Effector memory CD8-positive, alpha-beta T cell (primary cell): ENCODE results near the gene COL1A1.

Source experiments
- ATAC-seq: fragments of 150-1000 bp; cut with Tn5 transposase; replicated peaks from 2 replicates; pipeline ENCODE4 v1.10.0; 2021; ENCODE audit warnings: mild to moderate bottlenecking, moderate library complexity
- DNase-seq, 3 experiments: peaks; one replicate each; pipeline ENCODE4 v3.0.0; 2021
- H3K27ac Mint-ChIP-seq, 2 donors: one replicate each; pipeline ENCODE4 v1.8.0; 2022; ENCODE audit warnings: mild to moderate bottlenecking in 2 of 2, mixed read lengths in 2 of 2, moderate library complexity in 2 of 2
- H3K27me3 Mint-ChIP-seq, 2 donors: one replicate each; pipeline ENCODE4 v1.8.0; 2022; ENCODE audit warnings: mixed read lengths in 2 of 2
- H3K36me3 Mint-ChIP-seq: one replicate; pipeline ENCODE4 v1.8.0; 2022; ENCODE audit warnings: mild to moderate bottlenecking, moderate library complexity, mixed read lengths; ENCODE audit not compliant: insufficient read depth
- H3K4me1 Mint-ChIP-seq, 2 donors: one replicate each; pipeline ENCODE4 v1.8.0; 2022; ENCODE audit warnings: low read depth in 2 of 2, mixed read lengths in 2 of 2
- H3K4me3 Mint-ChIP-seq, 2 donors: one replicate each; pipeline ENCODE4 v1.8.0; 2022; ENCODE audit warnings: mild to moderate bottlenecking in 2 of 2, mixed read lengths in 2 of 2, moderate library complexity in 2 of 2
- H3K9me3 Mint-ChIP-seq, 2 donors: one replicate each; pipeline ENCODE4 v1.8.0; 2022; ENCODE audit warnings: mixed read lengths in 2 of 2

Gene COL1A1

GRCh38 chr17:50190603-50191358, 10.7 kb downstream of the COL1A1 start:
- Mint-ChIP-seq H3K27me3 (peaks cover 22 to 76% of the 10 kb centered on the region in 2 donors), H3K4me3 (no peak overlapping the region), H3K36me3 (no peaks in the 10 kb centered on the region), H3K27ac (no peak overlapping the region), H3K4me1 (no peaks in the 10 kb centered on the region), H3K9me3 (no peaks in the 10 kb centered on the region)
- ATAC-seq (no peak), DNase-seq (no peak)

DNA sequence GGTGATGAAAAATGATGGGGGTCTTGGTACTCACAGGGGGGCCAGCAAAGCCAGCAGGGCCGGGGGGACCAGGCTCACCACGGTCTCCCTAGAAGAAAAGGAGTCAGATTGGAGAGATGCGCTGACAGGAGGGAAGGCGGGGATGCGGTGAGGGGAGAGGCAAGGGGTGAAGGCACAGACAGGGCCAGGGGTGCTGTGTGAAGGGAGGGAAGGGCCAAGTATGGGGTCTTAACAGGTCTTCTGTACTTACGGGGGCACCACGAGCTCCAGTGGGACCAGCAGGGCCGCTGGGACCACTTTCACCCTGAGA, 11.2 kb downstream of the COL1A1 start:
- ATAC-seq (no peak), DNase-seq (no peak)
- H3K36me3 Mint-ChIP-seq, result no peaks in the 10 kb centered on the region
- H3K27me3 Mint-ChIP-seq, result peaks cover 22 to 71% of the 10 kb centered on the region in 2 donors
- no peaks in the 10 kb centered on the region for H3K4me1 Mint-ChIP-seq
- no peaks in the 10 kb centered on the region for H3K9me3 Mint-ChIP-seq
- H3K27ac Mint-ChIP-seq, result no peak overlapping the region
- H3K4me3 Mint-ChIP-seq, result no peak overlapping the region

DNA sequence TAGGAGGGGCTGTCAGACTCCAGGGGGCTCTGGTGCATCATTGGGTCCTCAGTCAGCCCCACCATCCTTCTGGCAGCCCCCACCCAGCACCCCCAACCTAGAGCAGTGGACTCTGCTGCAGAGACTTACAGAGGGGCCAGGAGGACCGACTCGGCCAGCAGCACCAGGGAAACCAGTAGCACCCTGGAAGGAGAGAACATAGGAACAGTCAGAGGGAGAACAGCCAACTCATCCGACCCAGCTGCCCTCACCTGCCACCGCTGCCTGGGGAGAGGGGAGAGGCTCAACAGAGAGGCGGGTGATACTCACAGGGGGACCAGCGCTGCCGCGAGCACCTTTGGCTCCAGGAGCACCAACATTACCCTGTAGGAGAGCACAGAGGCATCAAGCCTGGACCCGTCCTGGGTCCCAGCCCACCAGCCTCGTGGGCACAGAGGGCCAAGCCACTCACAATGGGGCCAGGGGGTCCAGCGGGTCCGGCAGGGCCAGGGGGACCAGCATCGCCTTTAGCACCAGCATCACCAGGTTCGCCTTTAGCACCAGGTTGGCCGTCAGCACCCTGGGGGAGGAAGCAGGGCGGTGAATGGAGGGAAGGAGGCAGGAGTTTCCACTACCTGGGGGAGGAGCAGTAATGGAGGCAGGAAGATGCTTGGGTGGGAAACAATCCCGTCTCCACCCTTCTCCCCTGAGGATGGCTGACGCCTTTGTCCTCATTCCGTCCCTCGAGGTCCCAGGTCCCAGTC, 11.7 kb downstream of the COL1A1 start:
- Mint-ChIP-seq H3K4me1 (no peaks in the 10 kb centered on the region), H3K27me3 (peaks cover 22 to 71% of the 10 kb centered on the region in 2 donors), H3K36me3 (no peaks in the 10 kb centered on the region), H3K27ac (no peak overlapping the region), H3K4me3 (no peak overlapping the region), H3K9me3 (no peaks in the 10 kb centered on the region)
- no peak for ATAC-seq
- DNase-seq, result no peak

DNA sequence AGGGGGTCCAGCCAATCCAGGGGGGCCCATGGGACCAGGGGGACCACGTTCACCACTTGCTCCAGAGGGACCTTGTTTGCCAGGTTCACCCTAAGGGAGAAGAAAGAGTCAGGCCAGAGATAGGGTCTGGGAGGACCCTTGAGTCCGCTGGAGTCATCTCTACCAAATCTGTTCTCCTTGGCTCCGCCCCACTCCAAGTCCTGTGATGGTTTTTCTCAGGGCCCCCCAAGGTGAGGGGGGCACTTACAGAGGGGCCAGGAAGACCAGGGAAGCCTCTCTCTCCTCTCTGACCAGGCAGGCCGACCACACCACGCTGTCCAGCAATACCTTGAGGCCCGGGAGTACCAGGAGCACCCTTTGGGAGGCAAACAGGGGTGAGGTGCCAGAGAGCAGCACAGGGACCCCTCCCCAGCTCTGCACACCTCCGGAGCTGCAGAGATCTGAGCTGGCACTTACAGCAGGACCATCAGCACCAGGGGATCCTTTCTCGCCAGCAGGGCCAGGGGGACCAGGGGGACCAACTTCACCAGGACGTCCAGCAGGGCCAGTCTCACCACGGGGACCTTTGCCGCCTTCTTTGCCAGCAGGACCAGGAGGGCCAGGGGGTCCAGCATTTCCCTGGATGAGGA, 12.4 kb downstream of the COL1A1 start:
- DNase-seq (no peak), ATAC-seq (no peak)
- H3K27me3 Mint-ChIP-seq, result peaks cover 19 to 66% of the 10 kb centered on the region in 2 donors
- peaks cover 2% of the 10 kb centered on the region for H3K36me3 Mint-ChIP-seq
- H3K27ac Mint-ChIP-seq, result no peak overlapping the region
- no peaks in the 10 kb centered on the region for H3K9me3 Mint-ChIP-seq
- H3K4me3 Mint-ChIP-seq, result no peak overlapping the region
- H3K4me1 Mint-ChIP-seq, result peaks cover 0 to 2% of the 10 kb centered on the region in 2 donors

DNA sequence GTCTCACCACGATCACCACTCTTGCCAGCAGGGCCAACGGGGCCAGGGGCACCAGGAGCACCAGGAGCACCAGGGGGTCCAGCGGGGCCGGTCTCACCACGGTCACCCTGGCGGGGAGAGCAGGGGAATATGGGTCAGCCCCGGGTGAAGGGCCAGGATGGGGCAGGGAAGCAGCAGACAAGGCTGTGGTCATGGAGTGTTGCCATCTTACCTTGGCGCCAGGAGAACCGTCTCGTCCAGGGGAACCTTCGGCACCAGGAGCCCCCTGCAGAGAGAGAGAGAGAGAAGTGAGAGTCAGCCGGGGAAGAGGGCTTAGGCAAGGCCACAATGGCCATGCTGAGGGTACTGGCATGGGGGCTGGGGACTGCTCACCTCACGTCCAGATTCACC, 12.9 kb downstream of the COL1A1 start:
- no peak overlapping the region for H3K27ac Mint-ChIP-seq
- peaks cover 3% of the 10 kb centered on the region for H3K36me3 Mint-ChIP-seq
- H3K27me3 Mint-ChIP-seq, result peaks cover 14 to 60% of the 10 kb centered on the region in 2 donors
- H3K4me3 Mint-ChIP-seq, result no peak overlapping the region
- H3K9me3 Mint-ChIP-seq, result no peaks in the 10 kb centered on the region
- peaks cover 5 to 7% of the 10 kb centered on the region in 2 donors for H3K4me1 Mint-ChIP-seq
- DNase-seq, result no peak
- ATAC-seq, result no peak

GRCh38 chr17:50187751-50188530, 13.5 kb downstream of the COL1A1 start:
- Mint-ChIP-seq H3K36me3 (peaks cover 4% of the 10 kb centered on the region), H3K4me1 (peaks cover 6 to 11% of the 10 kb centered on the region in 2 donors), H3K9me3 (no peaks in the 10 kb centered on the region), H3K27me3 (peaks cover 14 to 55% of the 10 kb centered on the region in 2 donors), H3K4me3 (no peak overlapping the region), H3K27ac (no peak overlapping the region)
- no peak for DNase-seq
- no peak for ATAC-seq

- DNase-seq, result no peak
- H3K27me3 Mint-ChIP-seq, result peaks cover 14 to 49% of the 10 kb centered on the region in 2 donors
- H3K36me3 Mint-ChIP-seq, result peaks cover 5% of the 10 kb centered on the region
- ATAC-seq, result no peak
- no peak overlapping the region for H3K4me3 Mint-ChIP-seq
- peaks cover 6 to 12% of the 10 kb centered on the region in 2 donors for H3K4me1 Mint-ChIP-seq
- H3K9me3 Mint-ChIP-seq, result no peaks in the 10 kb centered on the region
- H3K27ac Mint-ChIP-seq, result no peak overlapping the region
Observed at GRCh38 chr17:50187394-50187725, 14.1 kb downstream of the COL1A1 start.

DNA sequence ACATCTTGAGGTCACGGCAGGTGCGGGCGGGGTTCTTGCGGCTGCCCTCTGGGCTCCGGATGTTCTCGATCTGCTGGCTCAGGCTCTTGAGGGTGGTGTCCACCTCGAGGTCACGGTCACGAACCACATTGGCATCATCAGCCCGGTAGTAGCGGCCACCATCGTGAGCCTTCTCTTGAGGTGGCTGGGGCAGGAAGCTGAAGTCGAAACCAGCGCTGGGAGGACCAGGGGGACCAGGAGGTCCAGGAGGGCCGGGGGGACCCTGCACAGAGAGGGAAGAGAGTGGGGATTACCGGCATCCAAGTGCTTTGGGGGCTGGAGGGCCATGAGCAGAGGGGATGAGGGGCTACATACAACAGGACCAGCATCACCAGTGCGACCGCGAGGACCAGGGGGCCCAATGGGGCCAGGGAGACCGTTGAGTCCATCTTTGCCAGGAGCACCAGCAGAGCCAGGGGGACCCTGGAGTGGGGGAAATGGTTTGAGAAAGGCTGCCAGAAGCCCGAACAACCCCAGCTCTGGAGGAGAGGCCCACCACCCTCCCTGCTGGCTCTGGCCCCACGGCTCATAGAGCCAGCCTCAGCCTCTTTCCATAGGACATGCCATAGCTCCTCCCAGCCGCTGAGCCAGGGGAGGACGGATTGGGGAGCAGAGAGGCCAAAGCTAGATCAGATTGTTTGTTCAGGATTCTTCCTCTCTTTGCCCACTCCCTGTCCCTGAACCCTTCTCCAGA, 14.6 kb downstream of the COL1A1 start:
- no peaks in the 10 kb centered on the region for H3K9me3 Mint-ChIP-seq
- no peak overlapping the region for H3K27ac Mint-ChIP-seq
- ATAC-seq (no peak), DNase-seq (no peak)
- H3K4me3 Mint-ChIP-seq, result no peak overlapping the region
- H3K36me3 Mint-ChIP-seq, result peaks cover 5% of the 10 kb centered on the region
- H3K27me3 Mint-ChIP-seq, result peaks cover 14 to 48% of the 10 kb centered on the region in 2 donors
- peaks cover 6 to 14% of the 10 kb centered on the region in 2 donors for H3K4me1 Mint-ChIP-seq

DNA sequence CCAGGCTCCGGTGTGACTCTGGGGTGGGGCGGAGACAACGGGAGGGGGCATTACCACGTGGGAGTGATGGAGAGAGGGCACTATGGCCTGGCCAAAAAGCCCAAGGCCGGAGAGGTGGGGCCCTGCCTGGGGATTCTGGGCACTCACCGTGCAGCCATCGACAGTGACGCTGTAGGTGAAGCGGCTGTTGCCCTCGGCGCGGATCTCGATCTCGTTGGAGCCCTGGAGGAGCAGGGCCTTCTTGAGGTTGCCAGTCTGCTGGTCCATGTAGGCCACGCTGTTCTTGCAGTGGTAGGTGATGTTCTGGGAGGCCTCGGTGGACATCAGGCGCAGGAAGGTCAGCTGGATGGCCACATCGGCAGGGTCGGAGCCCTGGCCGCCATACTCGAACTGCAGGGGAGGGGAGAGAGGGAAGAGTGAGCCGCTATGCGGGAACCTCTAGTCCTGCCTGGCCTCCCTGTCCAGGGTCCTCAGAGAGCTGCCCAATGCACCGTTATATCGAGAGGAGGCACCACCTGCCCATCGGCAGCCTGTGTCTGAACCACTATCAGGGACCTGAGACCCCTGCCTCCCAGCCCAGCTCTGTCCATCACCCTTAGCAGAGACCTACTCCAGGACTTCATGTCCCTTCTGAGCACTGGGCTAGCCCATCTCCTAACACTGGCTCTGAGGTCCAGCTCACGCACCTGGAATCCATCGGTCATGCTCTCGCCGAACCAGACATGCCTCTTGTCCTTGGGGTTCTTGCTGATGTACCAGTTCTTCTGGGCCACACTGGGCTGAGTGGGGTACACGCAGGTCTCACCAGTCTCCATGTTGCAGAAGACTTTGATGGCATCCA, 15.6 kb downstream of the COL1A1 start:
- no peaks in the 10 kb centered on the region for H3K9me3 Mint-ChIP-seq
- no peak for ATAC-seq
- H3K27ac Mint-ChIP-seq, result no peak overlapping the region

DNA sequence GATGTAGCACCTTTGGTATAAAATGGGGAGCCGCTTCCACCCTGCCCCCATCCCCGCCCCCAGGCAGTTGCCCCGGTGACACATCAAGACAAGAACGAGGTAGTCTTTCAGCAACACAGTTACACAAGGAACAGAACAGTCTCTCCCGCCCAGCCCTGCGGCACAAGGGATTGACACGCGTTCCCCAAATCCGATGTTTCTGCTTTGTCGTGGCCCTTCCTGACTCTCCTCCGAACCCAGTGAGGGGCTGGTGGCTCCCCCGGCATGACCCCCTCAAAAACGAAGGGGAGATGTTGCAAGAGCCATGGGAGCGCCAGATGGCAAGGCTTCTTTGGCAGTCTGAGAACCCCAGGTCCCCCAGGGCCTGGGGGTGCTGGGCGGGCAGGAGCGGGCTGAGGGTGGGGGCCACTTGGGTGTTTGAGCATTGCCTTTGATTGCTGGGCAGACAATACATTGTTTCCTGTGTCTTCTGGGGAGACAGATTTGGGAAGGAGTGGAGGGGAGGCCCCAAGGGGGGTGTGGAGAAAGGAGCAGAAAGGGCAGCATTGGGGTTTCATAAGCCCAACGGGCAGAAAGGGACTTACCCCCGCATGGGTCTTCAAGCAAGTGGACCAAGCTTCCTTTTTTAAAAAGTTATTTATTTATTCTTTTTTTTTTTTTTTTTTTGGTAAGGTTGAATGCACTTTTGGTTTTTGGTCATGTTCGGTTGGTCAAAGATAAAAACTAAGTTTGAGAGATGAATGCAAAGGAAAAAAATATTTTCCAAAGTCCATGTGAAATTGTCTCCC, 16.6 kb downstream of the COL1A1 start:
- ATAC-seq, result no peak
- peaks cover 6 to 15% of the 10 kb centered on the region in 2 donors for H3K4me1 Mint-ChIP-seq
- H3K4me3 Mint-ChIP-seq, result no peak overlapping the region
- no peak overlapping the region for H3K27ac Mint-ChIP-seq
- H3K36me3 Mint-ChIP-seq, result peaks cover 5% of the 10 kb centered on the region
- H3K9me3 Mint-ChIP-seq, result no peaks in the 10 kb centered on the region
- peaks cover 14 to 34% of the 10 kb centered on the region in 2 donors for H3K27me3 Mint-ChIP-seq
- no peak for DNase-seq

More for the DNA sequence above, 15.6 kb downstream of the COL1A1 start:
- peaks cover 14 to 43% of the 10 kb centered on the region in 2 donors for H3K27me3 Mint-ChIP-seq
- peaks cover 5% of the 10 kb centered on the region for H3K36me3 Mint-ChIP-seq
- no peak overlapping the region for H3K4me3 Mint-ChIP-seq
- no peak for DNase-seq
- H3K4me1 Mint-ChIP-seq, result peaks cover 6 to 15% of the 10 kb centered on the region in 2 donors

DNA sequence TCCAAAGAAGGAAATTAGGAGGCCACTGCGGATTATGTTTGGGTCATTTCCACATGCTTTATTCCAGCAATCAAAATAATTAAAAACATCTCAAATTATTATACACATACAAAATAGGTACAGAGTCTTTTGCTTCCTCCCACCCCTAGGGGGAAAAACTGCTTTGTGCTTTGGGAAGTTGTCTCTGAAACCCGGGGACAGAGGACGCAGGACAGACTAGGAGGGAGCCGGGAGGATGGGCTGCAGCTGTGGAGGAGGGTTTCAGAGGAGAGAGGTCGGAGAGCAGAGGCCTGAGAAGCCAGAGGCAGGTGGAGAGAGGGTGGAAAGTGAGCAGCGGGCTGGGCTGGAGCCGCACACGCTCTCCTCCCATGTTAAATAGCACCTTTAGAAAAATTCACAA, 17.4 kb downstream of the COL1A1 start:
- peak overlapping the region; percentile 15 to 57 for H3K4me3 Mint-ChIP-seq
- DNase-seq, result no peak

More for the DNA sequence above, 17.4 kb downstream of the COL1A1 start:
- peaks cover 6 to 15% of the 10 kb centered on the region in 2 donors for H3K4me1 Mint-ChIP-seq
- H3K9me3 Mint-ChIP-seq, result no peaks in the 10 kb centered on the region
- peaks cover 5% of the 10 kb centered on the region for H3K36me3 Mint-ChIP-seq
- H3K27me3 Mint-ChIP-seq, result peaks cover 10 to 26% of the 10 kb centered on the region in 2 donors
- H3K27ac Mint-ChIP-seq, result peak overlapping the region in 1 of 2 donors; percentile 20
- ATAC-seq, result no peak
